Keratinocyte (primary cell): ENCODE data around the gene CPNE4.

Experiments used
- CTCF ChIP-seq, 3 experiments: IDR thresholded peaks in 1 of 3; conservative IDR thresholded peaks in 1 of 3; optimal IDR thresholded peaks in 1 of 3; 2 replicates in 2 of 3; 3 replicates in 1 of 3; pipeline versions ENCODE3 to v1.5.1; 2011; ENCODE audit warnings: low read length in 3 of 3, mild to moderate bottlenecking in 3 of 3, moderate library complexity in 2 of 3, control low read depth in 1 of 3, inconsistent platforms in 1 of 3; ENCODE audit not compliant: insufficient read depth in 2 of 3; ENCODE audit errors: extremely low read depth in 1 of 3
- EZH2 ChIP-seq: IDR thresholded peaks from one replicate; pipeline ENCODE4 v1.6.1; 2012; ENCODE audit warnings: inconsistent platforms, mild to moderate bottlenecking, low read length, moderate library complexity

GRCh38 chr3:131948806-131949205, 86.0 kb downstream of the CPNE4 start:
- TF ChIP-seq EZH2 (no peak), CTCF (optimal IDR thresholded peaks at IDR 0.05 in 1 of 3, IDR thresholded peaks at IDR 0.05 in 1 of 3, conservative IDR thresholded peaks at IDR 0.05 in 1 of 3; ENCODE audit: extremely low read depth in 1 of 3, insufficient read depth in 2 of 3, low read length in 3 of 3) (no peak)
